NCI-H2196 treated with DMSO at 0.1 percent for 48 hours (cell line): ENCODE results near the gene DGCR2.
"Not testable (repeated sequence)": the region's sequence is repeated elsewhere in the genome, so short reads cannot be mapped to it uniquely, and the experiment has no call there.

Source experiments
- DNase-seq: peaks from one replicate; lab custom pipeline; 2025; ENCODE audit not compliant: unreplicated experiment; lab: John Stamatoyannopoulos, UW

Gene DGCR2

GRCh38 chr22:18988958-18989357 lies 133.3 kb downstream of the DGCR2 start:
- DNase-seq = no peak

- DNase-seq = no peak
These were observed 134.4 kb downstream of the DGCR2 start for GRCh38 chr22:18987765-18988164.

GRCh38 chr22:18987114-18987513 lies 135.1 kb downstream of the DGCR2 start:
- DNase-seq = not testable (repeated sequence)
